Natural killer cell treated with Interleukin-12 subunit alpha and Interleukin-12 subunit beta and Interleukin-15 and Interleukin-18, amount 100 ng/mL, for 72 hours (primary cell): ENCODE results near the gene ZNF800. TPM values are rescaled to one million over a fixed set of nuclear protein-coding genes. Genes with fewer than 3 reads are reported as not detected.

Experiments
- ATAC-seq, 2 donors: fragments of 150-1000 bp; cut with Tn5 transposase in 1 of 2; sonication (Bioruptor Pico), chemical (Tn5 transposase) in 1 of 2; 2 replicates each; pipeline ENCODE4 v1.10.0; 2021
- DNase-seq: peaks from one replicate; pipeline ENCODE4 v3.0.0; 2022; ENCODE audit warnings: low spot score
- H3K27ac Mint-ChIP-seq, 2 donors: 1 replicate in 1 of 2; 2 replicates in 1 of 2; pipeline ENCODE4 v1.8.0; 2022; ENCODE audit warnings: mixed read lengths in 2 of 2, mild to moderate bottlenecking in 1 of 2, moderate library complexity in 1 of 2
- H3K27me3 Mint-ChIP-seq, 2 donors: 1 replicate in 1 of 2; 2 replicates in 1 of 2; pipeline ENCODE4 v1.8.0; 2022; ENCODE audit warnings: mixed read lengths in 2 of 2
- H3K36me3 Mint-ChIP-seq: one replicate; pipeline ENCODE4 v1.8.0; 2022; ENCODE audit warnings: mixed read lengths
- H3K4me1 Mint-ChIP-seq, 2 donors: 1 replicate in 1 of 2; 2 replicates in 1 of 2; pipeline ENCODE4 v1.8.0; 2022; ENCODE audit warnings: low read depth in 2 of 2, mixed read lengths in 2 of 2, mild to moderate bottlenecking in 1 of 2
- H3K4me3 Mint-ChIP-seq: one replicate; pipeline ENCODE4 v1.8.0; 2022; ENCODE audit warnings: mixed read lengths
- H3K9me3 Mint-ChIP-seq: 2 replicates; pipeline ENCODE4 v1.8.0; 2022; ENCODE audit warnings: mixed read lengths
- total RNA-seq, 2 donors: library from RNA; stranded (reverse); gene quantifications; one replicate each; pipeline ENCODE4 v1.2.3, GENCODE V29; 2022

ZNF800 gene
- total RNA-seq, 2 donors from 2014 or later, result 52.8 to 56.3 TPM

- Mint-ChIP-seq H3K4me1 (peaks cover 23 to 37% of the 10 kb centered on the region in 2 donors), H3K9me3 (no peaks in the 10 kb centered on the region), H3K27me3 (no peaks in the 10 kb centered on the region), H3K27ac (no peak overlapping the region), H3K4me3 (no peak overlapping the region), H3K36me3 (no peaks in the 10 kb centered on the region)
- DNase-seq (no peak), ATAC-seq (no peak)
These were observed 42.6 kb downstream of the ZNF800 start for GRCh38 chr7:127349881-127350280.

GRCh38 chr7:127348247-127348631 lies 44.3 kb downstream of the ZNF800 start:
- Mint-ChIP-seq H3K36me3 (no peaks in the 10 kb centered on the region), H3K9me3 (no peaks in the 10 kb centered on the region), H3K27me3 (no peaks in the 10 kb centered on the region), H3K4me3 (no peak overlapping the region), H3K27ac (no peak overlapping the region), H3K4me1 (peaks cover 23 to 36% of the 10 kb centered on the region in 2 donors)
- DNase-seq, result no peak
- no peak for ATAC-seq

GRCh38 chr7:127347567-127348246 lies 44.8 kb downstream of the ZNF800 start:
- no peaks in the 10 kb centered on the region for H3K9me3 Mint-ChIP-seq
- H3K36me3 Mint-ChIP-seq, result no peaks in the 10 kb centered on the region
- DNase-seq (peak; percentile 81), ATAC-seq (peak; percentile 98 to 99)
- H3K27me3 Mint-ChIP-seq, result no peaks in the 10 kb centered on the region
- H3K4me3 Mint-ChIP-seq, result peak overlapping the region; percentile 71
- peak overlapping the region in 1 of 2 donors; percentile 18 for H3K27ac Mint-ChIP-seq
- peaks cover 23 to 35% of the 10 kb centered on the region in 2 donors for H3K4me1 Mint-ChIP-seq

- Mint-ChIP-seq H3K4me3 (peak overlapping the region; percentile 71), H3K4me1 (peaks cover 20 to 27% of the 10 kb centered on the region in 2 donors), H3K9me3 (no peaks in the 10 kb centered on the region), H3K27me3 (no peaks in the 10 kb centered on the region), H3K27ac (peak overlapping the region in 1 of 2 donors; percentile 18), H3K36me3 (no peaks in the 10 kb centered on the region)
- no peak for ATAC-seq
- DNase-seq, result no peak
These were observed 45.8 kb downstream of the ZNF800 start for GRCh38 chr7:127346575-127347256.

GRCh38 chr7:127342596-127342995 lies 49.9 kb downstream of the ZNF800 start:
- H3K27me3 Mint-ChIP-seq, result peaks cover 6 to 15% of the 10 kb centered on the region in 2 donors
- no peak overlapping the region for H3K27ac Mint-ChIP-seq
- no peak overlapping the region for H3K4me3 Mint-ChIP-seq
- H3K4me1 Mint-ChIP-seq, result peaks cover 17% of the 10 kb centered on the region in 2 donors
- no peaks in the 10 kb centered on the region for H3K36me3 Mint-ChIP-seq
- H3K9me3 Mint-ChIP-seq, result no peaks in the 10 kb centered on the region
- DNase-seq (no peak), ATAC-seq (no peak)

GRCh38 chr7:127338122-127338521 lies 54.4 kb downstream of the ZNF800 start:
- Mint-ChIP-seq H3K27ac (no peak overlapping the region), H3K27me3 (peaks cover 23 to 43% of the 10 kb centered on the region in 2 donors), H3K36me3 (no peaks in the 10 kb centered on the region), H3K9me3 (no peaks in the 10 kb centered on the region), H3K4me1 (no peaks in the 10 kb centered on the region), H3K4me3 (no peak overlapping the region)
- DNase-seq, result no peak
- no peak for ATAC-seq

- no peak for DNase-seq
- H3K4me3 Mint-ChIP-seq, result no peak overlapping the region
- no peak for ATAC-seq
- H3K36me3 Mint-ChIP-seq, result no peaks in the 10 kb centered on the region
- H3K4me1 Mint-ChIP-seq, result no peaks in the 10 kb centered on the region
- no peaks in the 10 kb centered on the region for H3K9me3 Mint-ChIP-seq
- H3K27me3 Mint-ChIP-seq, result peaks cover 23 to 43% of the 10 kb centered on the region in 2 donors
- H3K27ac Mint-ChIP-seq, result no peak overlapping the region
These were observed 54.9 kb downstream of the ZNF800 start for GRCh38 chr7:127337581-127337980.

- Mint-ChIP-seq H3K4me3 (no peak overlapping the region), H3K4me1 (no peaks in the 10 kb centered on the region), H3K36me3 (no peaks in the 10 kb centered on the region), H3K27me3 (peaks cover 23 to 43% of the 10 kb centered on the region in 2 donors), H3K9me3 (no peaks in the 10 kb centered on the region), H3K27ac (no peak overlapping the region)
- no peak for DNase-seq
- no peak for ATAC-seq
These were observed 56.0 kb downstream of the ZNF800 start for GRCh38 chr7:127336458-127336857.

GRCh38 chr7:127332880-127333279 lies 59.6 kb downstream of the ZNF800 start:
- H3K36me3 Mint-ChIP-seq, result no peaks in the 10 kb centered on the region
- no peaks in the 10 kb centered on the region for H3K9me3 Mint-ChIP-seq
- no peak overlapping the region for H3K27ac Mint-ChIP-seq
- no peaks in the 10 kb centered on the region for H3K4me1 Mint-ChIP-seq
- DNase-seq (no peak), ATAC-seq (no peak)
- peaks cover 28 to 46% of the 10 kb centered on the region in 2 donors for H3K27me3 Mint-ChIP-seq
- H3K4me3 Mint-ChIP-seq, result no peak overlapping the region

- Mint-ChIP-seq H3K27me3 (peaks cover 30 to 47% of the 10 kb centered on the region in 2 donors), H3K4me1 (no peaks in the 10 kb centered on the region), H3K36me3 (no peaks in the 10 kb centered on the region), H3K27ac (no peak overlapping the region), H3K9me3 (no peaks in the 10 kb centered on the region), H3K4me3 (no peak overlapping the region)
- ATAC-seq (no peak), DNase-seq (no peak)
These were observed 62.4 kb downstream of the ZNF800 start for GRCh38 chr7:127330070-127330469.

GRCh38 chr7:127322832-127323493 lies 69.5 kb downstream of the ZNF800 start:
- H3K27ac Mint-ChIP-seq, result no peak overlapping the region
- no peaks in the 10 kb centered on the region for H3K9me3 Mint-ChIP-seq
- DNase-seq (no peak), ATAC-seq (no peak)
- peaks cover 25 to 36% of the 10 kb centered on the region in 2 donors for H3K27me3 Mint-ChIP-seq
- no peak overlapping the region for H3K4me3 Mint-ChIP-seq
- no peaks in the 10 kb centered on the region for H3K36me3 Mint-ChIP-seq
- H3K4me1 Mint-ChIP-seq, result no peaks in the 10 kb centered on the region

GRCh38 chr7:127322351-127322750 lies 70.2 kb downstream of the ZNF800 start:
- no peak for DNase-seq
- no peak for ATAC-seq
- Mint-ChIP-seq H3K9me3 (no peaks in the 10 kb centered on the region), H3K27me3 (peaks cover 24 to 34% of the 10 kb centered on the region in 2 donors), H3K27ac (no peak overlapping the region), H3K36me3 (no peaks in the 10 kb centered on the region), H3K4me1 (no peaks in the 10 kb centered on the region), H3K4me3 (no peak overlapping the region)

GRCh38 chr7:127320974-127321373 lies 71.5 kb downstream of the ZNF800 start:
- no peak overlapping the region for H3K4me3 Mint-ChIP-seq
- peaks cover 2% of the 10 kb centered on the region for H3K9me3 Mint-ChIP-seq
- ATAC-seq (no peak), DNase-seq (no peak)
- H3K27ac Mint-ChIP-seq, result no peak overlapping the region
- H3K36me3 Mint-ChIP-seq, result peaks cover 5% of the 10 kb centered on the region
- no peaks in the 10 kb centered on the region for H3K4me1 Mint-ChIP-seq
- peaks cover 28 to 38% of the 10 kb centered on the region in 2 donors for H3K27me3 Mint-ChIP-seq
